Activated gamma-delta T cell treated with anti-CD3 and anti-CD28 coated beads, Interleukin-2, amount 50 U/mL, for 16 hours (primary cell): ENCODE results near the gene TTC7B.

Experiments used
- DNase-seq: peaks from one replicate; pipeline ENCODE4 v3.0.0-alpha.2; 2020; ENCODE audit warnings: low read depth

TTC7B gene

GRCh38 chr14:90558041-90558982 is 257.9 kb downstream of the TTC7B start:
- no peak for DNase-seq

- no peak for DNase-seq
These were observed 258.7 kb downstream of the TTC7B start for GRCh38 chr14:90557516-90557915.

- no peak for DNase-seq
These were observed 259.4 kb downstream of the TTC7B start for GRCh38 chr14:90556666-90557450.

- no peak for DNase-seq
These were observed 260.2 kb downstream of the TTC7B start for GRCh38 chr14:90556012-90556477.

- no peak for DNase-seq
These were observed 260.9 kb downstream of the TTC7B start for GRCh38 chr14:90555126-90556011.

- DNase-seq, result no peak
These were observed 261.9 kb downstream of the TTC7B start for GRCh38 chr14:90554341-90554740.

- no peak for DNase-seq
These were observed 262.3 kb downstream of the TTC7B start for GRCh38 chr14:90553921-90554336.

- no peak for DNase-seq
These were observed 262.8 kb downstream of the TTC7B start for GRCh38 chr14:90553298-90553920.

- DNase-seq, result no peak
These were observed 263.5 kb downstream of the TTC7B start for GRCh38 chr14:90552465-90553297.

GRCh38 chr14:90551733-90552464 is 264.3 kb downstream of the TTC7B start:
- no peak for DNase-seq

GRCh38 chr14:90551070-90551704 is 265.0 kb downstream of the TTC7B start:
- no peak for DNase-seq

- no peak for DNase-seq
These were observed 266.2 kb downstream of the TTC7B start for GRCh38 chr14:90549794-90550641.

- DNase-seq, result no peak
These were observed 267.8 kb downstream of the TTC7B start for GRCh38 chr14:90548455-90548854.

GRCh38 chr14:90547968-90548367 is 268.3 kb downstream of the TTC7B start:
- DNase-seq, result no peak

- DNase-seq, result no peak
These were observed 269.0 kb downstream of the TTC7B start for GRCh38 chr14:90547250-90547649.

GRCh38 chr14:90546767-90547166 is 269.5 kb downstream of the TTC7B start:
- DNase-seq, result no peak

- no peak for DNase-seq
These were observed 270.1 kb downstream of the TTC7B start for GRCh38 chr14:90545966-90546751.

- DNase-seq, result no peak
These were observed 270.8 kb downstream of the TTC7B start for GRCh38 chr14:90545382-90545781.
